HEK293 (cell line): Measurements from ENCODE around the gene PRKCA.

ENCODE experiments used
- KLF9 ChIP-seq: fragments of 450-650 bp; formaldehyde crosslinking; IDR thresholded peaks from 2 replicates; pipeline ENCODE4 v1.5.1; 2016; ENCODE audit warnings: missing biosample characterization, missing genetic modification characterization, low read depth
- WT1 ChIP-seq: fragments of 450-650 bp; formaldehyde crosslinking; IDR thresholded peaks from 2 replicates; pipeline ENCODE4 v1.5.1; 2016; ENCODE audit warnings: missing biosample characterization, missing genetic modification characterization
- ZNF10 ChIP-seq: fragments of 450-650 bp; formaldehyde crosslinking; IDR thresholded peaks from 2 replicates; pipeline ENCODE4 v1.5.1; 2017; ENCODE audit warnings: missing biosample characterization, missing genetic modification characterization

- TF ChIP-seq ZNF10: no peak
- TF ChIP-seq WT1 (tag by site-specific recombination): no peak
- no peak for TF ChIP-seq KLF9
These were observed 328.0 kb downstream of the PRKCA start for GRCh38 chr17:66630379-66630778.
